Neural progenitor cell (in vitro differentiated cells): ENCODE data around the gene EIF4E.
"Not testable (repeated sequence)": the region's sequence is repeated elsewhere in the genome, so short reads cannot be mapped to it uniquely, and the experiment has no call there.

Experiments
- EZH2 ChIP-seq: fragments of 200-600 bp; sonication (generic); IDR thresholded peaks from 2 replicates; pipeline ENCODE4 v1.6.1; 2017; ENCODE audit warnings: antibody characterized with exemption, mild to moderate bottlenecking, moderate library complexity
- EZH2phosphoT487 ChIP-seq: fragments of 200-600 bp; sonication (generic); IDR thresholded peaks from 2 replicates; pipeline ENCODE4 v1.6.1; 2017; ENCODE audit warnings: antibody characterized with exemption
- TF ChIP-seq, protein P1 (sequence below): fragments of 200-600 bp; sonication (generic); IDR thresholded peaks from 2 replicates; pipeline ENCODE4 v1.5.1; 2017; ENCODE audit warnings: antibody characterized with exemption, mild to moderate bottlenecking

DNA sequence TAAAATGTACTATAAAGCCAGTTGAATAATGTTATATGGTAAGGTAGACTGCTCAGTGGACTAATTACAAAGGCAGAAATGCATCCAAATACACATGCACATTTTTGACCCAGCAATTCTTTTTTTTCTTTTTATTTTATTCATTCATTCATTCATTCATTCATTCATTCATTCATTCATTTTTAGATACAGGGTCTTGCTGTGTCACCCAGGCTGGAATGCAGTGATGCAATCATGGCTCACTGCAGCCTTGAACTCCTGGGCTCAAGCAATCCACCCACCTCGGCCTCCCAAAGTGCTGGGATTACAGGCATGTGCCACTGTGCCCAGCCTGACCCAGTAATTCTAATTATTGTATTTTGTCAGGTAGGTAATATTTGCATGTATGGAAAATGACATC, 97.9 kb downstream of the EIF4E start:
- TF ChIP-seq EZH2phosphoT487, EZH2: not testable (repeated sequence)
- TF ChIP-seq, protein P1, sequence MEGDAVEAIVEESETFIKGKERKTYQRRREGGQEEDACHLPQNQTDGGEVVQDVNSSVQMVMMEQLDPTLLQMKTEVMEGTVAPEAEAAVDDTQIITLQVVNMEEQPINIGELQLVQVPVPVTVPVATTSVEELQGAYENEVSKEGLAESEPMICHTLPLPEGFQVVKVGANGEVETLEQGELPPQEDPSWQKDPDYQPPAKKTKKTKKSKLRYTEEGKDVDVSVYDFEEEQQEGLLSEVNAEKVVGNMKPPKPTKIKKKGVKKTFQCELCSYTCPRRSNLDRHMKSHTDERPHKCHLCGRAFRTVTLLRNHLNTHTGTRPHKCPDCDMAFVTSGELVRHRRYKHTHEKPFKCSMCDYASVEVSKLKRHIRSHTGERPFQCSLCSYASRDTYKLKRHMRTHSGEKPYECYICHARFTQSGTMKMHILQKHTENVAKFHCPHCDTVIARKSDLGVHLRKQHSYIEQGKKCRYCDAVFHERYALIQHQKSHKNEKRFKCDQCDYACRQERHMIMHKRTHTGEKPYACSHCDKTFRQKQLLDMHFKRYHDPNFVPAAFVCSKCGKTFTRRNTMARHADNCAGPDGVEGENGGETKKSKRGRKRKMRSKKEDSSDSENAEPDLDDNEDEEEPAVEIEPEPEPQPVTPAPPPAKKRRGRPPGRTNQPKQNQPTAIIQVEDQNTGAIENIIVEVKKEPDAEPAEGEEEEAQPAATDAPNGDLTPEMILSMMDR: not testable (repeated sequence)
